Left renal cortex interstitium (tissue), 4 donors: ENCODE measurements around the gene KIAA1210. TPM values are rescaled to one million over a fixed set of nuclear protein-coding genes. Genes with fewer than 3 reads are reported as not detected.

Experiments
- DNase-seq, 4 donors: peaks; one replicate each; pipeline ENCODE4 v3.0.0-alpha.2; 2013; ENCODE audit warnings: low read depth in 4 of 4, low spot score in 2 of 4, missing footprints in 1 of 4
- polyA plus RNA-seq, 4 donors: library from polyadenylated mRNA; unstranded; fragments of 120-200 nt; gene quantifications; one replicate each; pipeline ENCODE4 v1.2.1, GENCODE V29; 2013; ENCODE audit not compliant: insufficient read length in 4 of 4

Gene KIAA1210
- polyA plus RNA-seq, 4 donors, result 1.3 to 3.0 (median 2.1) TPM

- no peak for DNase-seq
Observed at GRCh38 chrX:119094819-119095218, 32.8 kb downstream of the KIAA1210 start.

- no peak for DNase-seq
Observed at GRCh38 chrX:119093991-119094735, 33.4 kb downstream of the KIAA1210 start.

GRCh38 chrX:119090627-119091026 lies 37.0 kb downstream of the KIAA1210 start:
- no peak for DNase-seq

- DNase-seq, result no peak
Observed at GRCh38 chrX:119089619-119090018, 38.0 kb downstream of the KIAA1210 start.

GRCh38 chrX:119087121-119087520 lies 40.5 kb downstream of the KIAA1210 start:
- no peak for DNase-seq

GRCh38 chrX:119084766-119085165 lies 42.8 kb downstream of the KIAA1210 start:
- no peak for DNase-seq

GRCh38 chrX:119082278-119082677 lies 45.3 kb downstream of the KIAA1210 start:
- DNase-seq, result no peak

GRCh38 chrX:119075270-119076025 lies 52.2 kb downstream of the KIAA1210 start:
- DNase-seq, result no peak

GRCh38 chrX:119073911-119074310 lies 53.7 kb downstream of the KIAA1210 start:
- DNase-seq, result no peak

GRCh38 chrX:119073200-119073905 lies 54.3 kb downstream of the KIAA1210 start:
- DNase-seq, result no peak

- no peak for DNase-seq
Observed at GRCh38 chrX:119072744-119073143, 54.9 kb downstream of the KIAA1210 start, which contains the start of gene CT47C1. Gene CT47C1, plus strand, starts transcription at chrX:119072993. Its CDS starts 233 bp downstream, at chrX:119073226.

- DNase-seq, result no peak
Observed at GRCh38 chrX:119071381-119071780, 56.2 kb downstream of the KIAA1210 start.

- no peak for DNase-seq
Observed at GRCh38 chrX:119069762-119070161, 57.9 kb downstream of the KIAA1210 start.

- no peak for DNase-seq
Observed at GRCh38 chrX:119069128-119069527, 58.5 kb downstream of the KIAA1210 start.

GRCh38 chrX:119067023-119067739 lies 60.4 kb downstream of the KIAA1210 start:
- DNase-seq, result no peak

GRCh38 chrX:119063428-119063827 lies 64.2 kb downstream of the KIAA1210 start:
- DNase-seq, result no peak

- DNase-seq, result no peak
Observed at GRCh38 chrX:119062750-119063374, 64.8 kb downstream of the KIAA1210 start.

- no peak for DNase-seq
Observed at GRCh38 chrX:119055687-119056086, 71.9 kb downstream of the KIAA1210 start.

- no peak for DNase-seq
Observed at GRCh38 chrX:119045884-119046283, 81.7 kb downstream of the KIAA1210 start.

- DNase-seq, result no peak
Observed at GRCh38 chrX:119042996-119043395, 84.6 kb downstream of the KIAA1210 start.
